ENCODE data around the gene FZD1.

GRCh38 chr7:91320366-91321078, 56.3 kb downstream of the FZD1 start:
- TF ChIP-seq CTCF (IDR thresholded peaks at IDR 0.05 in 4 of 5, conservative IDR thresholded peaks at IDR 0.05 in 1 of 5) = no peak
- no peak for TF ChIP-seq POLR2A (IDR thresholded peaks at IDR 0.05)

All from gastrocnemius medialis (tissue), 4 donors.